Activated CD4-positive, alpha-beta T cell treated with anti-CD3 and anti-CD28 coated beads for 4 hours (primary cell): ENCODE data around the gene CPLX3.
A peak's percentile ranks its signal among the peaks of the same experiment; 100 is the strongest.

Experiments
- DNase-seq, 2 donors: peaks; one replicate each; pipeline ENCODE4 v3.0.0-alpha.2; 2020

The CPLX3 gene

GRCh38 chr15:74850393-74850792 is 24.0 kb downstream of the CPLX3 start:
- DNase-seq: no peak

GRCh38 chr15:74851960-74852359 is 25.5 kb downstream of the CPLX3 start:
- no peak for DNase-seq

GRCh38 chr15:74854453-74855022 is 28.1 kb downstream of the CPLX3 start:
- no peak for DNase-seq

GRCh38 chr15:74855857-74856256 is 29.4 kb downstream of the CPLX3 start:
- no peak for DNase-seq

- DNase-seq: no peak
Measured at GRCh38 chr15:74856537-74856936, 30.1 kb downstream of the CPLX3 start.

- DNase-seq: no peak
Measured at GRCh38 chr15:74857082-74857655, 30.7 kb downstream of the CPLX3 start.

GRCh38 chr15:74857671-74858368 is 31.4 kb downstream of the CPLX3 start:
- DNase-seq: no peak

GRCh38 chr15:74858369-74858740 is 31.9 kb downstream of the CPLX3 start:
- DNase-seq: no peak

- no peak for DNase-seq
Measured at GRCh38 chr15:74863239-74864056, 37.0 kb downstream of the CPLX3 start.

GRCh38 chr15:74864296-74864695 is 37.9 kb downstream of the CPLX3 start:
- DNase-seq: no peak

GRCh38 chr15:74865316-74865715 is 38.9 kb downstream of the CPLX3 start:
- DNase-seq: no peak

GRCh38 chr15:74866090-74866489 is 39.7 kb downstream of the CPLX3 start:
- DNase-seq: no peak

GRCh38 chr15:74867466-74868038 is 41.1 kb downstream of the CPLX3 start:
- DNase-seq: no peak

- DNase-seq: no peak
Measured at GRCh38 chr15:74868059-74868458, 41.6 kb downstream of the CPLX3 start.

GRCh38 chr15:74869372-74869725 is 42.9 kb downstream of the CPLX3 start:
- DNase-seq: no peak

GRCh38 chr15:74869726-74870407 is 43.4 kb downstream of the CPLX3 start:
- no peak for DNase-seq

GRCh38 chr15:74870436-74871215 is 44.2 kb downstream of the CPLX3 start:
- no peak for DNase-seq

GRCh38 chr15:74872702-74873035 is 46.2 kb downstream of the CPLX3 start:
- DNase-seq: no peak

- DNase-seq: peak; percentile 84 to 90
Measured at GRCh38 chr15:74873036-74873755, 46.8 kb downstream of the CPLX3 start, which contains the start of gene SCAMP2. SCAMP2 (minus strand) TSS chr15:74873365; CDS start chr15:74873255, 110 bp downstream.

GRCh38 chr15:74873756-74874424 is 47.5 kb downstream of the CPLX3 start:
- DNase-seq: no peak

- DNase-seq: no peak
Measured at GRCh38 chr15:74878273-74878672, 51.8 kb downstream of the CPLX3 start.
